LNCaP clone FGC (cell line): Measurements from ENCODE around the gene TC2N.

ENCODE experiments used
- DNase-seq: peaks from one replicate; pipeline ENCODE4 v3.0.0-alpha.2; 2011; ENCODE audit warnings: low read depth
- H3K4me3 ChIP-seq: 2 replicates; pipeline ENCODE4 v1.5.1; 2011; ENCODE audit warnings: mild to moderate bottlenecking, low read depth, low read length, control low read depth
- CTCF ChIP-seq: IDR thresholded peaks from 2 replicates; pipeline ENCODE4 v1.5.1; 2012; ENCODE audit warnings: mild to moderate bottlenecking; ENCODE audit not compliant: control insufficient read depth, insufficient read depth; ENCODE audit errors: extremely low read depth

TC2N gene

GRCh38 chr14:91870001-91870400 lies 2.7 kb upstream of the TC2N start:
- no peak for TF ChIP-seq CTCF
- no peak overlapping the region for H3K4me3 ChIP-seq
- no peak for DNase-seq

- DNase-seq = no peak
- H3K4me3 ChIP-seq = no peak overlapping the region
- TF ChIP-seq CTCF = no peak
Measured at GRCh38 chr14:91869556-91869955, 2.2 kb upstream of the TC2N start.

- DNase-seq = no peak
- H3K4me3 ChIP-seq = no peak overlapping the region
- TF ChIP-seq CTCF = no peak
Measured at GRCh38 chr14:91866511-91867295, 633 bp downstream of the TC2N start.

GRCh38 chr14:91866061-91866460 lies 1.3 kb downstream of the TC2N start:
- DNase-seq = no peak
- TF ChIP-seq CTCF = no peak
- H3K4me3 ChIP-seq = no peak overlapping the region

GRCh38 chr14:91862417-91862816 lies 4.9 kb downstream of the TC2N start:
- no peak for TF ChIP-seq CTCF
- H3K4me3 ChIP-seq = no peak overlapping the region
- DNase-seq = no peak

- H3K4me3 ChIP-seq = no peak overlapping the region
- no peak for TF ChIP-seq CTCF
- DNase-seq = no peak
Measured at GRCh38 chr14:91861091-91861490, 6.2 kb downstream of the TC2N start.

GRCh38 chr14:91860238-91860637 lies 7.1 kb downstream of the TC2N start:
- no peak overlapping the region for H3K4me3 ChIP-seq
- no peak for DNase-seq
- no peak for TF ChIP-seq CTCF
